ENCODE measurements around the gene NEK10.
"Not testable (repeated sequence)": the region's sequence is repeated elsewhere in the genome, so short reads cannot be mapped to it uniquely, and the experiment has no call there.

NEK10 gene

DNA sequence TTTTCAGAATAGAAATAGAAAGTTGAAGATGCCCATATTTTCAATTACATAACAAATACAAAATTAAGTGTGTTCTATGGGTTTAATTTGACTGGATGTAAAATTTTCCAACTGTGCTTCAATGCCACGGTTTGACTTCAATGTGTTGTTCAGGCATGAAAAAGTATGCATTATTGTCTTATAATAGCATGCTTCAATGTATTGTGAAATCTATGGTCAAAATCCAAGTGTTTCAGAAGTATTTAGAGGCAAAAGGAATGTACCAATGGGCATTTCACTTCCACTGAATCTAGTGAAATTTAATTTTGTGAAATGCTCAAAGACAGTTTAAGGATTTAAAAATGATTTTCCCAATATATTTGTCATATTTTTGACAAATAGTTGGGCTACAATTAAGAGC lies 16.0 kb downstream of the NEK10 start:
- DNase-seq: no peak

DNA sequence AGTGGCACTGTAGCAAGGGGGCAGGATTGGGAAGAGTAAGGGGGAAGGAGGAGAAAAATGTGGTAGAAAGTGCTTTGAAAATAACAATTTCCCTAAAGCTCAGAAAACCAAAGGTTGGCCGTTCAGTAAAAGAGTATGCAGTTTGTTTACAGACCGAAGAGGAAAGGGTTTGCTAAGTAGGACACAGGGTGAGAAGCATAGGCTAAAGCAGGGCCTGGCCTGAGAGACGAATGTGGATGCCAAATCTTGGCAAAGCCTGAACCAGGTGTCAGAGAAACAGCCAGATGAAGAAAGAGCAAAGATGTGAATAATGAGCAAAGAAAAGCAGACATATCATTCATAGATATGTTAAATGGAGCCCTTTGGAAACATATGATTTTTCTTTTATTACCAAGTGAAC lies 17.1 kb downstream of the NEK10 start:
- no peak for DNase-seq

DNA sequence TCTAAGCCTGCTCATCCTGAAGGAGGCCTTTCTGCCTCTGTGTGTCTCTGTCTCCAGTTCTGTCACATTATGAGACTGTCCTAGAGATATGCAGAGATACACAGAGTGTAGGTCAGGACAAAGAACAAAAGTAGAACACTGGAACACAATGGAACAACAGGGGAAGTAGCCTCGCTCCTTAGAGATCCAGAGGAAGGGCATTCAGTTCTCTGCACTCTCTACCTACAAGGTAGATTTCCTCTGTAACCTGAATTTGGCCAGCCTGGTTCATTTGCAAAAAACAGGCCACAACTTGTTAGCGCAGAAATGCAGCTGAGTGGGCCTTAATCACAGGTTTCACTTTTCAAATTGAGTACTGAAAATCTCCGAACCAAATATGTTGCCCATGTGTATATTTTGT lies 19.4 kb downstream of the NEK10 start:
- DNase-seq: no peak

GRCh38 chr3:27345959-27346865 lies 23.0 kb downstream of the NEK10 start:
- DNase-seq: no peak

DNA sequence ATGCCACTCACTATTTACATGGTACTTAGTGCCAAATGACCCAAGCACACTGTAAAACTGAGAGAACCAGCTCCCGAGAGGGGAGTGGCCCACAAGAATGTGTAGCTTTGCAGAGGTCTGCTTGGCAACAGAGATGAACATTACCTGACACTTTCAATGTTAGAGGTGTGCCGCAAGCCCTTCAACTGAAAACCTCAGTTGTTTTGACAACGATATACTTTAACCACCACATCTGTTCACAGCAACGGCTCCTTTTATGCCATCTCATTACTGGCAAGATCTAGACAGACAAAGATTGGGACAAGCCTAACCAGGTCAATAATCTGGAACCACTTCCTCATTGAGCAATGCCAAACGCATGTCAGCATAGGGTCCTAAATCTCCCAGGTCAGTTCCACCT lies 23.7 kb downstream of the NEK10 start:
- DNase-seq: no peak

DNA sequence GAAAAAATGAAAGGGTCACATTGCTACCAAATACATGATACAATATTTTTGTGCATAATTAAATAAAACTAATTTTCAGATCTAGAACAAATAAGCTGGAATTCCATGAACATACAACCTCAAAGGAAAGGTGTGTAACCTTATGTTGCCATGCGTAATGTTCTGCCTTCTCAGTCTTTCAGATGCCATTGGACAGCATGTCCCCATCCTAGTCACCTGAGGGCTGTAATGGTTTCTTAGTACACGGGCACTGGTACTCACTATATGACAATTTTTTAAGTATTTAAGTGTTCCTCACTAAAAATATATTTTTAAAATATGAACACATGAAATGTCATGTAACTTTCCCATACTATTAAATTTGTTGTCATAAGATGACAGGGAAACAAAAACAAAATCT lies 24.1 kb downstream of the NEK10 start:
- DNase-seq: no peak

DNA sequence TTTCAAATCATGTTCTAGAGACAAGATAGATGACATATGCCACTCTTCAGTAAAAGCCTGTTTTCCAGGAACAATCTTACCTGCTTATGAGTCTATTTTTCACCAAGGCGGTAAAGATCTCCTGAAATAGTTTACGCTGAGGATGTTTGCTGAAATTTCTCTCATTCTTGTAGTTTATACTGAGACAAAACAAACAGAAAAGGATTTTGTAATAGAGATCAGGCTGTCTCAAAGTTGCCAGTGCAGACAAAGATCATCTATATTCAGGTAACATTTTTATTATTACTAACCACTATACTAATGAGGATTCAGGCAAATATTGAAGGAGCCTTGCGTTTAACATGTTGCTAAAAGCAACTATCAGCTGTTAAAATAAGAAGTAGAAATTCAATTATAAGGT lies 25.0 kb downstream of the NEK10 start:
- no peak for DNase-seq

DNA sequence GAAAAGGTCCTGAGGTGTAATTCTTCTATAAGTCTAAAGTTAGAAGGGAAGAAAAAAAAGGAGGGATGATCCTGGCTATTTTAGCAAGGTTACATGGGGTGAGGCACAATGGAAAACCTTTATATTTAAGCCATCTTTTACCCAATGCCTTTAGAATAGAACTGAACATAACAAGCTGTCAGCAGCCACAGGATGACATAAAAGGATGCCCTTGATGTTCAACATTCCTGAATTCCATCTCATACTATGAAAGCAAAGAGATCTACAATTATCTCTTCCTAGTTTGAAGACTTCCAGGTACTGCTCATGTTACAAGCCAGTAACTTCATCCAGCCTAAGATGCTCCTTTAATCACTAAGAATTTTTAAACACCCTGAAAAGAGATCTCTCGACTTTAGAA lies 26.9 kb downstream of the NEK10 start:
- no peak for DNase-seq

DNA sequence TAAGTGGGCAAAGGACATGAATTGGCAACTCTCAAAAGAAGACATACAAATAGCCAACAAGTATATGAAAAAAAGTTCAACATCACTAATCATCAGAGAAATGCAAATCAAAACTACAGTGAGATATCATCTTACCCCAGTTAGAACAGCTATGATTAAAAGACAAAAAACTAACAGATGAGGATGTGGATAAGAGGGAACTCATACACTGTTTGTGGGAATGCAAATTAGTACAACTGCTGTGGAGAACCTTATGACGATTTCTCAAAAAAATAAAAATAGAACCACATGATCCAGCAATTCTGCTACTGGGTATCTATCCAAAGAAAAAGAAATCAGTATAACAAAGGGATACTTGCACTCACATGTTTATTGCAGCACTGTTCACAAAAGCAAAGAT lies 28.6 kb downstream of the NEK10 start:
- no peak for DNase-seq

DNA sequence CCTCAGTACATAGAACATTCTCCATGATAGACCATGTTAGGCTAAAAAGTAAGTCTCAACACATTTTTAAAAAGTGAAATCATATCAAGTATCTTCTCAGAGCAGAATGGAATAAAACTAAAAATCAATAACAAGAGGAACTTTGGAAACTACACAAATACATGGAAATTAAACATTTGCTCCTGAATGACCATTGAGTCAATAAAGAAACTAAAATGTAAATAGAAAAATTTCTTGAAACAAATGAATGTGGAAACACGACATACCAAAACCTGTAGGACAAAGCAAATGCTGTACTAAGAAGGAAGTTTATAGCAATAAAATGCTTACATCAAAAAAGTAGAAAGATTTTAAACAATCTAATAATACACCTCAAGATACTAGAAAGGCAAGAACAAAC lies 33.6 kb downstream of the NEK10 start:
- no peak for DNase-seq

- DNase-seq: no peak
Measured at GRCh38 chr3:27333843-27334242, 35.3 kb downstream of the NEK10 start.

DNA sequence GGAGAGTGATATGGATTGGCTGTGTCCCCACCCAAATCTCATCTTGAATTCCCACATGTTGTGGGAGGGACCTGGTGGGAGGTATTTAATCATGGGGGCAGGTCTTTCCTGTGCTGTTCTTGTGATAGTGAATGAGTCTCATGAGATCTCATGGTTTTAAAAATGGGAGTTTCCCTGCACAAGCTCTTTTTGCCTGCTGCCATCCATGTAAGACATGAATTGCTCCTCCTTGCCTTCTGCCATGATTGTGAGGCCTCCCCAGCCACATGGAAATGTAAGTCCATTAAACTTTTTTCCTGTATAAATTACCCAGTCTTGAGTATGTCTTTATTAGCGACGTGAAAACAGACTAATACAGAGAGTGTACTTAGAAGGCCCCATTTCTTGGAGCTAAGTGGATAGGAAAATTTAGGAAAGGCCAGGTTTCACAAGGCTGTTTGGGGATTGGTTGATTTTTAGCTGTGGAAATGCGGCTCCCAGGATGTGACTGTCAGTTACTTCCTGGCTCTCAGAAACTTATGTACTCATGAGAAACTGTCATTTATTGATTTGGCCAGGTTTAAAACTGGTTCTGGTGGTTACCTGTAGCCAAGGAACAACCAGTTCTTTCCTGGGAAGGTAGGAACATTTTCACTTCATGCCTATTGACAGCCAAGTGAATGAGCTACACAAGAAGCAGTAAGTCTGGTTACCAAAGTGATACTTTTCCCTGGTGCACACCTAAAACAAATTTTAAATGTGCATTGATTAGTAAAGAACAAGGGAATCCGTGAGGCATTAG lies 40.0 kb downstream of the NEK10 start:
- not testable (repeated sequence) for DNase-seq

- no peak for DNase-seq
Measured at GRCh38 chr3:27326629-27327545, 42.3 kb downstream of the NEK10 start.

DNA sequence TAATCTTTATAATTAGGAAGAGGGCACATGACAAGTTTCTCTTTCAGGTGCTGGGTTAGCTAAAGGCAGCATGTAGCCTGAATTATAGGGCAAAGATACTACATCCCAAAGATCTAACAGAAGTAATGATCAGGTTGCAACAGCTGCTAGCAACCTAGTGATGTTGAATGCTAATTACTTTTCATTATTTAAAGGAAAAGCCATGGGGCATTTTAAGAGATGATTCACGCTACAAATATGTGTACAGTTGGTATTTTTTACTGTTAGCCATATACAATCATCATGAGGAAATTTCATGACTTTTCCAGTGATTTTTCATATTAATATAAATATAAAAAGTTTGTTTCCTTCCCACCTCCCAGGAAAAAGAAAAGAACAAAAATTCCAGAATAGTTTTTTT lies 43.0 kb downstream of the NEK10 start:
- no peak for DNase-seq

- no peak for DNase-seq
Measured at GRCh38 chr3:27325419-27325818, 43.8 kb downstream of the NEK10 start.

GRCh38 chr3:27324686-27325085 lies 44.5 kb downstream of the NEK10 start:
- DNase-seq: no peak

DNA sequence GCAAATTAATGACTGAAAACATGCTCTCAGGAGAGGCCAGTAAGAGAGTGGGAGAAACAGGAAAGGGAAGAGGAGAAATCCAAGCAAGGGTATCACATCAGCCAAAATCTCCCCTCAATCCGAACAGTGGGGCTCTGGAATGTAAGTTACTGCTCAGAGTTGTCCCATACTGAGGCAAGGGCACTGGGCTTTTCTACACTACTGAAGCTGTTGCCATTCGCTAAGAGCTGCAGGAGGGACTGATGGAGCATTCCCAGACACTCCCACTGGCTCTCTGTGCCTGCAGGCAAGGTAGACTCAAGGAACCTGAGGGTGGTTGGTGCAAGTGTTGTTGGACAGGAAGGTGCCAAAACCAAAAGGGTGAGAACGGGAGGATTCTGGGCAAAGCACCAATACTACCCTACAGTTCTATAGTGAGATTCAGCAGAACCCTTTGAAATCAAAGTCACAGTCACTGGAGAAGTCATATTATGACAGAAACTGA lies 46.1 kb downstream of the NEK10 start:
- no peak for DNase-seq

- DNase-seq: no peak
Measured at GRCh38 chr3:27322634-27323033, 46.5 kb downstream of the NEK10 start.

DNA sequence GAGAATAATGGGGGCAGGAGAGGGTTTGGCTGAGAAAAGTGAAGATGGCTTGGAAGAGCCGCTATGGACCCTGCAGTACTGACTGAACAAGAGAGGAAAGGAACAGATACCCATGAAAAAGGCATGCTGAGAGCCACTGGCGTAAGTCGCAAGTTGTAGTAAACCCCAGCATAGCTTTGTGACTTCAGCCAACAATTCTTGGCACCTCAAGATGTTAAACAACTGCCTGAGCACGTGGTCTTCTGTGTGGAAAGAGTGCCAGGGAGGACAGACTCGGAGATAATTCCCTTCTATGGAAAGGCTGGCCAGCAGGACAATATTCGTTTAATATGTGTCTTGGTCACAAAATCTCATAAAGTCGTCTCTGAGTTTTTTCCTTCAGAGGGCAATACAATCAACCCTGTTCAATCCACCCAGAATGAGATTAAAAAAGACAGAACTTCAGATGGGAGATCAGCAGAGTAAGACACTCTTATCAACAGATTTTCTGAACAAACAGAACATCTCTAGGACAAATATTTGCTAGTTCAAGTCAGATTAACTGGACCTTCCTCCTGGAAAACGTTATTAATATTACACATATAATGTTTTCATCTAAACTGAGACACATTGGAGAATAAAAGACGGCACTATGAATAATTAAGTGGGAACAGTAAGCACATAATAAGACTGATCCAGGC lies 49.2 kb downstream of the NEK10 start:
- DNase-seq: no peak

- no peak for DNase-seq
Measured at GRCh38 chr3:27319304-27319703, 49.9 kb downstream of the NEK10 start.

- no peak for DNase-seq
Measured at GRCh38 chr3:27317096-27317495, 52.1 kb downstream of the NEK10 start.

- no peak for DNase-seq
Measured at GRCh38 chr3:27315003-27315402, 54.2 kb downstream of the NEK10 start.
